ENCODE measurements around the gene MARCHF7.
"Not testable (repeated sequence)": the region's sequence is repeated elsewhere in the genome, so short reads cannot be mapped to it uniquely, and the experiment has no call there.

Gene MARCHF7

GRCh38 chr2:159722580-159722979 lies 10.3 kb downstream of the MARCHF7 start:
- no peak for DNase-seq

GRCh38 chr2:159724795-159725572 lies 12.7 kb downstream of the MARCHF7 start:
- not testable (repeated sequence) for DNase-seq

DNA sequence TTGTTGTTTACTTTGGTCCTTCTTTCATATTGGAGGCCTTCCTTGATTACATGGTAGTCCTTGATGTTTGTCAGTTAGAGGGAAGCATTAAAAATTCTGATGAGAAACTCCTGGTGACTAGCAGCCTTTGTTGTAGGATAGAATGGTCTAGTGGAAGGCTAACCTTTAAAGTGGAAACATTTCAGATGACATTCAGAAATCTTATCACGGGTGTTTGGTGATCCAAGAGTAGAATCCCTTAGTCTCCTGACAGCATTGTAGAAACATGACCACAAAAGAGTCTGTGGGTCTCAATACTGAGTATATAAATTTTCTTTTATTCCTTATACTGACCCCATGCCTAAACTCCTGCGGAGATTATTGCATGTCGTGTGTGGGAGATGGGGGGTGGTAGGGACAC lies 13.4 kb downstream of the MARCHF7 start:
- DNase-seq = no peak

DNA sequence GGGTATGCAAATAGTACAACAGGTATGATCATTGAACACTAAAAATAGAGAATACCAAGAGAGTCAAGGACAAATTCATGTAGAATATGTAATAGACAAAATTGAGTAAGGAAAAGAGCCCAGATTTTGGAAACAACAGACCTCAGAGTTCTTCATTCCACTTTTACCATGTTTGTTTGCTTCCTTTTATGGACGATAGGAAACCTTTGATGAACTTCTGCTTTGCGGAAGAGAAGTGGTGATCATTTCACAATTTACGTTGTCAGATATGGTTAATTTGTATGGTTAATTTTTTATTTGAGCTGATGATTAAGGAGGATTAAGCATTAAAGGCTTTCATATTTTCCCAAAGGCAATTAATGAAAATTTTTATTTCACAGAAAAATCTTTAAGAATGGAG lies 16.3 kb downstream of the MARCHF7 start:
- no peak for DNase-seq

DNA sequence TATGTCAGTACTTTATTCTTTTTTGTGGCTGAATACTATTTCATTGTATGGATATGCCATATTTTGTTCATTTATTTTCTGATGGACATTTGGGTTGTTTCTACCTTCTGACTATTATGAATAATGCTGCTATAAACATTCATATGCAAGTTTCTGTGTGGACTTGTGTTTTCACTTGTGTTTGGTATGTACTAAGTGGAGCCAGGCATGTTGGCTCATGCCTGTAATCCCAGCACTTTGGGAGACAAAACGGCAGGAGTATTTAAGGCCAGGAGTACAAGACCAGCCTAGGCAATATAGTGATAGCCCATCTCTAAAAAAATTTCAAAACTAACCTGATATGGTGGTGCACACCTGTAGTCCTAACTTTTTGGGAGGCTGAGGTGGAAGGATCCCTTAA lies 23.3 kb downstream of the MARCHF7 start:
- DNase-seq = no peak

- no peak for DNase-seq
Measured at GRCh38 chr2:159736048-159736447, 23.7 kb downstream of the MARCHF7 start.

GRCh38 chr2:159737292-159737916 lies 25.1 kb downstream of the MARCHF7 start:
- no peak for DNase-seq

DNA sequence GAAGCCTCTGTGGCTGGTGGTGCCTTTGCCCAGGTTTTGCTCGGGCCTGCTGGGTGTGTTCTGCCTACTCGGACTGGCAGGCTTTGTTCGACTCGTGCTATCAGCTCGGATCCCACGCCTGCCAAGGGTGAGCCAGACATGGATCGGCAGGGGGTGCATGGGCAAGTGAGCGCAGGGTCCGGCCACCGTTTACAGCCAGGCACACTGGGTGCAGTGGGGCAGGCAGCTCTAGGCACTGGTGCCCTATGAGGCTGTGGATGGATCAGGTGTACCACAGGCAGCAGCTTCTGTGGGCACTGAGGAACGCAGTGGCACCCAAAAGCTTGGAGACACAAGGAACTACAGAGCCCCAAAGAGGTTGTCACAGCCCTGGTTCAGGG lies 25.6 kb downstream of the MARCHF7 start:
- no peak for DNase-seq

DNA sequence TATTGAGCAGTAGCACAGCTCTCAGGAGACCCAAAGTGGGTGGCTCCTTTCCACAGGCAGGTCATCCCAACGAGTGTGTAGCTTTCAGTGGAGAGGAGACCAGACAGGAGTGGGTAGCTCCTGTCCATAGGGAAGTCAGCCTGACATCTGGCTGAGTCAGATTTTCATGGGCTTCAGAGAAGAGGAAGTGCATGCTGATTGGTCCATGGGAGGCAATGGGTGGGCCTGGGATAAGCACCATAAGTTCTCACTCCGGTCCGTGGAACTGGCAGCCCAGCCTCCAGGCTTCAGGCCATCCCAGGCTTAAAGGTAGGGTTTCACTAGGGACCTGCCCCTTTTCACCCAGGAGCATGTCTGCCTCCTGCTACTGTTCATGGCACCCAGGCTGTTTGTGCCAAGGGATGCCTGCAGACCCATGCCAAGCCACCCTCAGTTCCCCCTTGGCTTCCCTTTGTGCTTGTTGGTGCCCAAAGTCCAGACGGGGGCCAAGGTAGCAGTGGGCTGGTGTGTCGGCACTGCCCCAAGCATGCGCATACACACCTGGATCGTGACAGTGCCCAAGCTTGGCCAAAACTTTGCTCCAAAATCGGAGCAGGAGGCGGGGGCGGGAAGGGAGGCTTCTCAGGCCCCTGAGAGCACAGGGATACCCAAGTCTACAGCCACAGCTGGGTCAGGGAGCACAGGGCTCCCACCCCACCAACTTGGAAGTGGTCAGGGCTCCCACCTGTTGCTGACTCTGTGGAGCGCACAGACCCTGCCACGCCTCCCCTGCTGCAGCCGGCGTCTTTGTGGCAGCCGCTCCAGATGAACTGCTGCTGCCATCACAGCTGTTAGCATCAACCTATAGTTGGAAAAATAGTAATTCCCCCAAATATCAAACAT lies 26.4 kb downstream of the MARCHF7 start:
- DNase-seq = no peak

GRCh38 chr2:159742846-159743245 lies 30.5 kb downstream of the MARCHF7 start:
- DNase-seq = no peak

GRCh38 chr2:159744363-159744762 lies 32.1 kb downstream of the MARCHF7 start:
- no peak for DNase-seq

DNA sequence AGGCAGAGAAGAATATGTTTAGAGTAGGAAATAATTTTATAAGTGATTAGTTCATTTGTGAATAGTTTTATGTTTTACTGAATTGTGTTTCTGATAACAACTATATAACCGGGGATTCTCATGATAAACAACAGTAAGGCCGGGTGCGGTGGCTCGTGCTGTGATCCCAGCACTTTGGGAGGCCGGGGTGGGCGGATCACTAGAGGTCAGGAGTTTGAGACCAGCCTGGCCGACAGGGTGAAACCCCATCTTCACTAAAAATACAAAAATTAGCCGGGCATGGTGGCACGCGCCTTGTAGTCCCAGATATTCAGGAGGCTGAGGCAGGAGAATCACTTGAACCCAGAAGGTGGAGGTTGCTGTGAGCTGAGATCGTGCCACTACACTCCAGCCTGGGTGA lies 32.9 kb downstream of the MARCHF7 start:
- not testable (repeated sequence) for DNase-seq

GRCh38 chr2:159748089-159748488 lies 35.8 kb downstream of the MARCHF7 start:
- DNase-seq = no peak

DNA sequence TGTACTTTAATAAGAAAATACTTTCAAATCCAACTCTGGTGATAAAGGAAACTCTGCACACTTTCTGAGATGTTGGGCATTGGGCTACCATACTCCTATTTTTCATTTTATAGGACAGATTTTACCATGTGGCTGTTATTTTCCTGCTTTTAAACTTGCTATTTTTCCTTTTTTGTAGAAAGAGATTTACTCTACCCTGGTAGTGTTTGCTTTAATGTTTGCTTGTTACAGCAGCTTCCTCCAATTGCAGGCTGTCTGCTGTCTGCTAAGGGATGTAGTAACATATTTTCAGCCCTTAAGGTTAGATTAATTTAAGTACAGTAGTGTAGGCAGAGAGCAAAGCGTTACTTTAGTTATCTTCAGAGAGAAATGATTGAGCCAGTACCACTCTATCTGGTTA lies 38.6 kb downstream of the MARCHF7 start:
- no peak for DNase-seq

DNA sequence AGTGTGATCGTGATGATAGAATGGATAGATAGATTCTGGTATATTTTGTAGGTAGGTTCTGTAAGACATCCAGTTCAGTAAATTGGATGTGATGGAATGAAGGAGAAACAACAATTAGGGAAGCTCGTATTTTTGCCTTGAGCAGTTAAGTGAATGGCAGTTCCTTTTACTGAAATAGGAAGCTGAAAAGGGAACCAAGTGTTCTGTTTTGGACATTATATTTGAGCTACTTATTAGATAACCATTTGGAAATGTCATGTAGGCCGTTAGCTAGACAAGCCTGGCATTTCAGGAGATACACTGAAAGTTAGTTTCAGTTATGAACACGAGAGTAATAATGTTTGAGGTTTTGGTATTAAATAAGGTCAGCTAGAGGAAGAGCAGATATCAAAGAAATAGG lies 41.5 kb downstream of the MARCHF7 start:
- DNase-seq = no peak

DNA sequence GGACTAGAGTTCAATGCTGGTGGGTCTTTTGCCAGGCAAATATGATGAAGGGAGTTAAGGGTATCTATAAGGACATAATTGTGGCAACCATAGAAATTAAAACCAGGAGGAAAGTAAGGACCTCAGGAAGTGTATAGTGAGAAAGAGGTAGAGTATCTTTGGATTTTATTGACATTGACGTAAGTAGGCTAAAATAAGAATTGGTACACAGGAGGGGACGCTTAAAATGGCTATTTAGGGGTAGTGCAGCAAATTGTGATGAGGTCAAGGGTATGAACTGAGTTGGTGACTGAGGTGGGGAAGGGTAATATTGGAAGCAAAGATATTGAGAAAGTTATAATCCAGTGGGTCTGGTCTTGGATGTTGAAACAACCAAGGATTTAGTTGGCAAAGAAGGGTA lies 42.7 kb downstream of the MARCHF7 start:
- DNase-seq = no peak

DNA sequence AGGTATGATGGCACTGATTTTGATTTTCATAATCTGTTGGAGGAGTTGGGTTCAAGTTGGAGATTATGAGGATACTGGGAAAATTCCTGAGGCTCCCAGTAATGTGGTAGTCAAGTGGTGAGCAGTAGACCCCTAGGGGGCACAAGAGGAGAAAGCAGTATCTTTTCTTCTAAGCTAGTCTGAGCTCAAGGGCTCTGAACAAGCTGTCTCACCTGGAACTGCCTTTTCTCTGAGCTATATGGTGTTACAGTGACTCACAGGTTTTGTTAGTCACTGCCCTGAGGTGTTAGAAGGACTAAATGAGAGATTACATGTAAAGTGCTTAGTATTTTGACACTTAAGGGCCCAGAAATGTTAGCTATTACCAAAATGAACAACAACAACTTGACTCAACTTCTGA lies 43.5 kb downstream of the MARCHF7 start:
- DNase-seq = no peak

DNA sequence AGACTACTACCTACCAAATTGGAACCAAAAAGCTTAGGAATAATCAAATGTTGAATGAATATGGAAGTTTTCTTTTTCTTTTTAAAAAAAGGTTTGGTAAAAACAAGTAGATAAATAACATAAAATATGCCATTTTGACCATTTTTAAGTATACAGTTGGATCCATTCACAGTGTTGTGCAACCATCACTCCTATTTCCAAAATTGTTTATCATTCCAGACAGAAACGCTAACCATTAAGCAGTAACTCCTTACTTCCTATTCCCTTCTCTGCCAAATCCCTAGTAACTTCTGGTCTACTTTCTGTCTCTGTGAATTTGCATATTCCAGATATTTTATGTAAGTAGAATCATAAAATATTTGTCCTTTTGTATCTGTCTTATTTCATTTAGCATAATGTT lies 45.9 kb downstream of the MARCHF7 start:
- no peak for DNase-seq

DNA sequence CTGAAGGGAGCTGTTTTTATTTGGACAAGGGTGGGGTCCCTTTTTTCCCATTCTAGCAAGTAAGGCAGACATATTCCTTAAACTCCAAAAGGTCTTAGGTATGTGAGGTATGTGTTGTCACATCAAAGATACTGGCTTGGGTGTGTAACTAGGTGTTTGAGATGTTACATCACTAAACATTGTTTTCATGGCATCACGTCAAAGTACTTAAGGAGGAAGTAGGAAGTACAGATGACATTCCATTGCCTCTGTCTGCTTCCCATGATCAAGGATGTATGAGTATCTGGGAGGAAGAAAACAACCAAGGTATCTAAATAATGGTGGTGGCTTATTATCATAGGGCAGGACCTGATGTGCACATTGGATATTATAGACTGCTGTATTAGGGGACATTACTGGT lies 46.4 kb downstream of the MARCHF7 start:
- DNase-seq = no peak

GRCh38 chr2:159759577-159759976 lies 47.3 kb downstream of the MARCHF7 start:
- DNase-seq = no peak

GRCh38 chr2:159760326-159760725 lies 48.0 kb downstream of the MARCHF7 start:
- DNase-seq = no peak

- no peak for DNase-seq
Measured at GRCh38 chr2:159762075-159762474, 49.8 kb downstream of the MARCHF7 start.

Data from activated effector memory CD4-positive, alpha-beta T cell treated with Interleukin-2 at 50 U/mL for 16 hours (primary cell).